ENCODE results near the gene CDC45. TPM values are rescaled to one million over a fixed set of nuclear protein-coding genes. Genes with fewer than 3 reads are reported as not detected.

The CDC45 gene
- total and polyA plus RNA-seq, 11 donors, result 0.15 to 3.1 (median 0.32) TPM; not detected in 4

GRCh38 chr22:19515654-19516377, 36.1 kb downstream of the CDC45 start:
- H3K4me3 ChIP-seq, result no peak overlapping the region
- intact Hi-C loops (cut with DNase I), result loop anchor here in 2 of 10 donors (5.0 kb wide), 1 partner anchor 106 kb away; no protein-coding TSS in a partner anchor
- H3K27ac ChIP-seq, result no peak overlapping the region
- TF ChIP-seq CTCF (IDR thresholded peaks at IDR 0.05), result no peak
- no peak for TF ChIP-seq POLR2A (IDR thresholded peaks at IDR 0.05)
- no peak for ATAC-seq
- no peaks in the 10 kb centered on the region for H3K36me3 ChIP-seq
- no peaks in the 10 kb centered on the region for H3K4me1 ChIP-seq
- no peak for DNase-seq
- H3K9me3 ChIP-seq, result peaks cover 0 to 13% (median 3%) of the 10 kb centered on the region in 12 donors
- no peaks in the 10 kb centered on the region for H3K27me3 ChIP-seq
- 96 to 98% (median 97%) methylated on average over 12 of the region's 12 CpGs for WGBS, 4 donors

DNA sequence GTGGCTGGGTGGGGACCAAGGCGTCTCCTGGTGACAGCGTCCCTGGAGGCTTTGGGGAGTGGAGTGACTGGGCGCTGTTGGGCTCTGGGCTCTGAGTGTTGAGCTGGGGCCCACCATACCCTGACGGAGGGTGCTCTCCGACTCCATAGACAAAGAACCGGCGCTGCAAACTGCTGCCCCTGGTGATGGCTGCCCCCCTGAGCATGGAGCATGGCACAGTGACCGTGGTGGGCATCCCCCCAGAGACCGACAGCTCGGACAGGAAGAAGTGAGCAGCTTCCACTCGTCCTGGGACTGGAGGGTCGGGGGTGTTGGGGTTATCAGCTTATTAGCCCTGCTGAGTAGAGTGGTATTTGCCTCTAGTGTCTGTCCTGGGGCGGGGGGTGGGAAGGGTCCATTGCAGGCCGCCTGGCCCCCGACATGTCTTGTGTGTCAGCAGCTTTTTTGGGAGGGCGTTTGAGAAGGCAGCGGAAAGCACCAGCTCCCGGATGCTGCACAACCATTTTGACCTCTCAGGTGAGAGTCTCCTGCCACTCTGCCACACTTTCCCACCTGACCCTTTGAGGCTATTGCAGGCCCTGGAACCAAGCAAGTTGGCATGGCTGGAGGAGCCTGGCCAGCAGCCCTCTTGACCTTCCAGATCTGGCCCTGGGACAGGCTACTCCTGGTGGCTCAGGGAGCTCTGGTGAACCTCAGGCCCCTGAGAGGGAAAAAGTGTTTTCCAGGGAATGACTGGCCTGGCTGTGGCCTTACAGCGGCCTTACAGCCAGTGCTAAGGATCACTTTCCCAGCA, 36.9 kb downstream of the CDC45 start:
- H3K4me1 ChIP-seq, result no peaks in the 10 kb centered on the region
- DNase-seq, result no peak
- TF ChIP-seq POLR2A (IDR thresholded peaks at IDR 0.05) (no peak), CTCF (IDR thresholded peaks at IDR 0.05) (no peak)
- H3K27me3 ChIP-seq, result no peaks in the 10 kb centered on the region
- no peak overlapping the region for H3K27ac ChIP-seq
- WGBS, 4 donors, result 91 to 94% (median 92%) methylated on average over 14 to 19 of the region's 19 CpGs
- no peak overlapping the region for H3K4me3 ChIP-seq
- ATAC-seq, result no peak
- H3K36me3 ChIP-seq, result no peaks in the 10 kb centered on the region
- intact Hi-C loops (cut with DNase I), result loop anchor here in 2 of 10 donors (5.0 kb wide), 1 partner anchor 106 kb away; no protein-coding TSS in a partner anchor
- peaks cover 0 to 13% (median 3%) of the 10 kb centered on the region in 12 donors for H3K9me3 ChIP-seq

DNA sequence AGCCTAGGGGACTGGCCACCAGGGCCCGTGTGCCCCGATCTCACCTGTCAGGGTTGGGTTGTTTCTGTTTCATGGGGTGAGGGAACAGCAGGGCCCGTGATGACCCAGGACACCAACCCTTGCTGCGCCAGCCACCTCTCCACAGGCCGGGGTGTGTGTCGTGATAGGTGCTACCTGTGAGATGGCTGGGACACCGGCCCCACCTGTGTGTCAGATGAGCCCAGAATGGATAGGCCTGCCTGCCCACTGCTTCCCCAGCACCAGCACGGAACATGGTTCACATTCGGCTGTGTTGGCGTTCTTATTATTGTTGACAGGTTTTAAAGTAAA, 37.4 kb downstream of the CDC45 start:
- Histone ChIP-seq H3K27me3 (no peaks in the 10 kb centered on the region), H3K4me1 (peaks cover 0 to 5% (median under 1%) of the 10 kb centered on the region in 12 donors), H3K9me3 (peaks cover 0 to 13% (median 3%) of the 10 kb centered on the region in 12 donors), H3K4me3 (no peak overlapping the region), H3K36me3 (peaks cover 0 to 3% (median 0%) of the 10 kb centered on the region in 9 donors), H3K27ac (no peak overlapping the region)
- whole genome bisulfite sequencing, 4 donors, result 94 to 97% (median 95%) methylated on average over 10 of the region's 10 CpGs
- ATAC-seq, result no peak
- DNase-seq, result no peak
- intact Hi-C loops (cut with DNase I), result loop anchor here in 2 of 10 donors (5.0 kb wide), 1 partner anchor 105 kb away; no protein-coding TSS in a partner anchor
- no peak for TF ChIP-seq POLR2A (IDR thresholded peaks at IDR 0.05)
- TF ChIP-seq CTCF (IDR thresholded peaks at IDR 0.05), result no peak
